GM18907 (cell line): Measurements from ENCODE around the gene C1QL3.

Experiments used
- ATAC-seq: cut with Tn5 transposase; IDR thresholded peaks from one replicate; pipeline ENCODE4 v1.9.1; 2021; ENCODE audit warnings: mild to moderate bottlenecking, moderate library complexity; ENCODE audit not compliant: unreplicated experiment

C1QL3 gene

DNA sequence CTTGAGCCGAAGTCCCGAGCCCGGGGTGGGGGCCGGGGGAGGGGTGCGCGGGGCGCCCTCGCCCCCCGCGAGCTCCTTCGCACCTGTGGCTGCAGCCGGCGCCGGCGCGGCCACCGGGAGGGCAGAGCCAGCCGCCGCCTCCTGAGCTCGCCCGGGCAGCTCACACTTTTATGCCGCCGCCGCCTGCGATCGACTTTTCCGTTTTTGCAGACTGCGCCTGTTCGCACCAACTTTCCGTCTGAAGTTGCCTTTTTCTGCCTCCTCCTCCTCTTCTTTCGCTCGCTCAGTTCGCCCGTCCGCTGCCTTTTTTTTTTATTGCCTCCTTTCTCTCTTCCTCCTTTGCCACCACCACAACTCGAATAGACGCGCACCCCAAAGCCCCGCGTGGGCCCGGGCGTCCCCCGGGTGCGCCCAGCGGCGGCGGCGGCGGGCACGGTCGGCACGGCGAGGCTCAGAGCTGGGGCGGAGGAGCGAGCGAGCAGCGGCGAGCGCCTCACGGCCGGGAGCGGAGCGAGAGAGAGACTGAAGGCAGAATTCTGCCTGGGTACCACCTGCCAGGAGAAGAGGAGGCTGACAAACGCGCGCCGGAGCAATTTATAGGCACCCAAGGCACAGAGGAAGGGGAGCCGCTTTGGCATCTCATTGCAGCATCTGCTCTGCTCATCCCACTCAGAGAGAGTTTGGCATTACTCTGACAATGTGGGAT is at the start of gene C1QL3:
Gene C1QL3 (minus strand): TSS at position 569 of the 706 bp plus-strand sequence. CDS start 814 bp downstream, outside the sequence.
- ATAC-seq = peak; percentile 45

DNA sequence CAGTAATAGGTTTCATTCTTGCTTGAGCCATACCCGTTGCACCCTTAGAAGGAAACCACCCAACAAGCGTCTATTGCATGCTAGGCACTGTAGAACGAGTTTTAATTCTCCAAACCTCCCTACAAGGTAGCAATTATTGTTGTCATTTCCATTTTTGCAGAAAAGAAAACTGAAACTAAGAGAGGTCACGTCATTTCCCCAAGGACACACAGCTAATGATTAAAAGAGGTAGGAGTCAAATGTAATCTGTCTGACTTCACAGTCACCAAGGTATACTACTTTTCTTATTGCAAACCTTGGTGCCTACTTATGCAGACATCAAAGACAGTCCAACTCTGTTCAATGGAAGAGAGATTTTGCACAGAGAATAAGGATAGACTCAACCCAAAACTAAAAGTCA is 49.1 kb upstream of the C1QL3 start:
- peak; percentile 95 for ATAC-seq

DNA sequence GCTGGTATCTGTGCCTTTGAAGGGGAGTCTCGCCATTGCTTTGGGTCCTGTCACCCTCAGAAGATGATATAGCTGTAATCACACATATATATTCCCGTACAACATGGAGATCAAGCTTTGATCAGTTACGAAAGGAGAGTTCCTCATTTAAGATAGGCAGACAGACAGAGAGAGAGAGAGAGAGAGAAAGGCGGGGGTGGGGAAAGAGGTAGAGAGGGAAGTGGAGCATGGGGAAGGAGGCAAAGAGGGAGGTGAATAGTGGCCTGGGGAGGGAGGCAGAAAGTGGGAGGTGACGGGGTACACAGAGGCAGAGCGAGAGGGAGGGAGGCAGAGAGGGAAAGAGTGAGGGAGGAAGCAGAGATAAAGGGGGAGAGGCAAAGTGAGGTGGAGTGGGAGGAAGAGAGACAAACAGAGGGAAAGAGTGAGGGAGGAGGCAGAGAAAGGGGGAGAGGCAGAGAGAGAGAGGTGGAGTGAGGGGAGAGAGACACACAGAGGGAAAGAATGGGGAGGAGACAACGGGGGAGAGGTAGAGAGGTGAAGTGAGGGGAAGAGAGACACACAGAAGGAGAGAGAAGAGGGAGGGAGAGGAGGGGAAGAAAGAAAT is 44.6 kb upstream of the C1QL3 start:
- no peak for ATAC-seq

DNA sequence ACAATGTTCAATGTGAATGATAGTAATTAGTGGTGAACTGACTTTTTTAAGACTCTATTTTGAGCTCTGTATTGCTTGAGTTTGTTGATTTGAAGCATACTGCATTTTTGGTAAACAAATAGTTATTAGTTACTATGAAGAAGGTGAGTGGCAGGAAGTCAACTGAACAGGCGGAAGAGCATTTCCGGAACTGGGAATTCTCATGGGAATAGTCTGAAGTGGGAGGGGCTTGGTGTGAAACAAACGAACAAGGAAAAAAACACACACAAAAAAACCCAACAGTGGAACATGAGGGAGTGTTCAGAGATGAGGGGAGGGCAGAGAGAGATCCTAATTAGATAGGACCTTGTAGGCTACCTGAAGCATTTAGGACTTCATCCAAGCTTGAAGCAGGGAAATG is 43.9 kb upstream of the C1QL3 start:
- no peak for ATAC-seq

DNA sequence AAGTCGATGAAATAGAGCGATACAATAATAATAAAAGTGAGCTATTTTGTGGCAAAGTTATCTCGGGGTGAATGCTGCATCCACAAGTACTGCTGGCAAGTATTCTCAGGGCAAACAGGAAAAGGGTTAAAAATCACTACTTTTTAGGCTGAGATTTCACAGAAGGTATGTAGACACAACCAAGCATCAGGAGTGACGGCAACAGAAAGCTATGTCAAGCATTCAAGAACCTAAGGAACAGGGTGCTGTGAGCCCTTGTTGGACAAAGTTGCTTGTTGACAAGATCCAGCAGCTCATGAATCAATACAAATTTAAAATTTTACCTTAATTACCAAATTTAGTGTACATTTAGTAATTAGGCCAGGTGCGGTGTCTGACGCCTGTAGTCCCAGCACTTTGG is 41.2 kb upstream of the C1QL3 start:
- no peak for ATAC-seq

DNA sequence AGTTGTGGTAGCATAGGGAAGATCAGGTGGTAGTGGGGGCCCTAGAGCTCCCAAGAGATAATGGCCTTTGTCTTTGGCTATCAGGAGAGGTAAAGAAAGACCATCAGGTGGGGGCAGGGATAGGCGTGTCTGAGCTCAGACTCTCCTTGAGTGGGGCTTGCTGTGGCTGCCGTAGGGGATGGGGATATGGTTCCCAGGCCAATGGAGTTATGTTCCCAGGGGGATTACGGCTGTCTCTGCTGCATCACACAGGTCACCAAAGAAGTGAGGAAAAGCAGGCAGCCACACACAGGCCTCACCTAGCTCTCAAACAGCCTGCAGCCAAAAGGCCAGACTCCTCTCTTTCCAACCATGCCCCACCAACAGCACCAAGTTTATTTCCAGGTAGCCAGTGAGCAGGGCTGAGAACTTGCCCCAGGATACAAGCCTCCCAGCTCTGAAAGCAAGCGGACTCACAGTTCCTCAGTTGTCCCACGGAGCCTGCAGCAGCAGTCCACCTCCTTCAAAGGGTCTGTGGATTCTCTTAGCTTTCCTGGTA is 37.6 kb upstream of the C1QL3 start:
- no peak for ATAC-seq

DNA sequence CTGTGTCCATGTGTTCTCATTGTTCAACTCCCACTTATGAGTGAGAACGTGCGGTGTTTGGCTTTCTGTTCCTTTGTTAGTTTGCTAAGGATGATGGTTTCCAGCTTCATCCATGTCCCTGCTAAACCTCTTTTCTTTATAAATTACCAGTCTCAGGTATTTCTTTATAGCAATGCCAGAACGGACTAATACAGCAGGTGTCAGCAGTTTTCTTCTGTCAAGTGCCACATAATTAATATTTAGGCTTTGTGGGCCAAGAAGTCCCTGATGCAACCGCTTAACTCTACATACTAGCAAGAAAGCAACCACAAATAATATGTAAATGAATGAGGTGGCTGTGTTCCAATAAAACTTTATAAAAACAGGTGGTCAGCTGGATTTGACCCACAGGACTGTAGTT is 26.3 kb upstream of the C1QL3 start:
- no peak for ATAC-seq

DNA sequence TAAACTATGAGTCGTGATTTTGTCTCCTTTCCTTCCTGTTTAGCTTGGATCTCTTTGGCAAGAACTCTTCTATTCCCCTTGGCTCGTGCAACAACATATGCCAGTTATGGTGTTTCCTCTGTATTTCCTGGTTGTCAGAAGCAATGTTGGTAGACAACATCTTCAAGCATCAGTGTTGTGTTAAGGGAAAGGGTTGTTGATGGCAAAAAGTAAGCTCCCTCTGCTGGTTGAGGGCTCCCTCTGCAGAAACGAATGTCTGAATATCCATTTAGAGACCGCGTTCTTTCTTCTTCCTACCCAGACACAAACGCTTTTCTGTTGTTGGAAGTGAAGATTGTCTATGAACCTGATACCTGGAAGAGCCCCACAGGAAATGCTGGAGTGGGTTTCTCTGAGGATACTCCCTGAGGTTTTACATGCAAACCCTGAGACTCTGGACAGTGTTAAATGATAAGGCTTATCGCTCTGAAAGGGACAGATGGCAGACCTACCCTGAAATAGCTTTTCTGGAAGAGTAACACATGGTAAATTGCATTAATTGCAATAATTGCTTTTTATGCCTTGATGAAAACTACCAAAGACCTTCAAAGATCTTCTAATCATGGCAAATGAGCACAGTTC is 23.5 kb upstream of the C1QL3 start:
- peak; percentile 76 for ATAC-seq

DNA sequence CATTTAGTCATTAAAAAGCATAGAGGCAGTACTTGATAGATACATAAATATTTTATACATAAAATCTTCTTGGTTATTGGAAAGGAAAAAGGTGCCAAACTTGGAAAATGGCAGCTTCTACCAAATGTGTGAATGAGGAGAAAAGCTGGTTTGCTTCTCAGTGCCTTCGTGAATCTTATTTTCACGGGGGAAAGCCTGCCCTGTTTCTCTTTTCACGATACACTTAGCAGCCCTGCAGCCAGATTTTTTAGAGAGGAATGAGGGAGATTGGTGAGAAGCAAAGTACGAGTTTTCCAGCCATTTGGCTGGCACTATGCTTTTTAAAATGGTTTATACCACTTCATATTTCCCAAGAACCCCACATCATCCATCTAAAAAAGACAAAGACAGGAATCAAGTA is 22.9 kb upstream of the C1QL3 start:
- ATAC-seq = no peak

DNA sequence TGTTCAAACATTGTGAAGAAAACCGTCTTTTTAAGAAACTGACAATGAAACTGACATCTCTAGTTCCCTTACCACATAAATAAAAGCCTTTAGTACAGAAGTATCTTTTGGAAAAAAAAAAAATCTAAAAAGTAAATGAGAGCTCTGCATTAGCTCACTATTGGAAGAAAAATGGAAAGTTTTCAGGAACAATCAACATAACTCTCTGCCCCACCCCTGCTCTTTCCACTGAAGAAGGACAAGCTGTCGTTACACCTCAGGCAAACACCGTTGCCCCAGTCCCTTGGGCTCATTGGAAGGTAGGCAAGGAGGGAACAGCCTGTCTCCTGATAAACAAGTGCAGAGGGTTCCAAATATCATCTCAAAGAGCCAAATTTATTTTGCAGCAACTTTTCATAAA is 22.4 kb upstream of the C1QL3 start:
- no peak for ATAC-seq

DNA sequence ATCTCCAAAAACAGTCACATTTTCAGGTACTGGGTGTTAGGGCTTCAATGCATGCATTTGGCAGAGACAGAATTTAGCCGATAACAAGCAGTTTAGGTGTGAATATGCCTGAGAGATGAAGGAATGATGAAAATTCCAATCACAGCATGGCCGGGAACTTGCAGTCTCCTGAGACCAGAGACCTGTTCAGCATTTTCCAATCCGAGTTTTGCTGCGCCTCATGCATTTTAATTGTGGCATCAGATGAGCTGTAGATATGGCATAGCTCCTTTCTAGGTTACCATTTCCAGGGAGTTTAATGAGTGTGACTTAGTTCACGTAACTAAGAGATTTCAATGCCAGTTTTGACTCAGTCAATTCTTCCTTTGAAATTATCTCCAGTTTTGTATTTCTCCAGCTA is 14.5 kb upstream of the C1QL3 start:
- ATAC-seq = no peak

DNA sequence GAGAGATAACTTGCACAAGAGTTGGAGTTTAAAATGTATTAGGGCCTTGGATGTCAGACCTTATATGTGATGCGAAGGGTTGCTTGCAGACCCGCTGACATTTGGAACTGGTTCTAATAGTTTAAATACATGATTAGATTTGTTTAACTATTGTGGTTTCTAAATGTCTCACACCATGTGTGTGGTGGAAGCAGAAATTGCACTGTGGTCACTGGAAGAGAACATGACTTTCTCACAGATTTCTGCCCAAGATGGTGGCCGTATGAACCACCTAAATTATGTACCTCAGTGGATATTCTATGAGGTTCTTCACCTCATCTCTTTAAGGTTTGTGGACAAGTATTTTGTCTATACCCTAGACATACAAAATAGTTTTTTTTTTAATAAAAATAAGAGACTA is 8.2 kb upstream of the C1QL3 start:
- ATAC-seq = no peak

DNA sequence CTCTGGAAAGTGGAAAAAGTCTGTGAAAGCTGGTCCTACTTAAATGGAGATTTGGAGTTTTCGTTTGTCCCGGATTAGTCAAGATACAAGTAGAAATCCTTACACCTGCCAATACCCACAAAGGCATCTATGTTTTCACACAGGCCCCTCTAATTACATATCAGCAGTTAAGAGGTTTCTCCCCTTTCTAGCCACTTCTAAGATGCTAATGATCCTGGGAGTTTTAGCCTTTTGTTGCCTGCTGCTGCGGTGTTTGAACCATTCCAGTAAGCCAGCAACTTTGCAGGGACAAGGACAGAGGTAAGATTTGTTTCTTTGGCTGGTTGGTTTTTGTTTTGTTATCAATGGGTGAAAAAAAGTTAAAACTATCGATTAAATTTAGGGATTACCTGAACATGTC is 5.8 kb upstream of the C1QL3 start:
- ATAC-seq = no peak

DNA sequence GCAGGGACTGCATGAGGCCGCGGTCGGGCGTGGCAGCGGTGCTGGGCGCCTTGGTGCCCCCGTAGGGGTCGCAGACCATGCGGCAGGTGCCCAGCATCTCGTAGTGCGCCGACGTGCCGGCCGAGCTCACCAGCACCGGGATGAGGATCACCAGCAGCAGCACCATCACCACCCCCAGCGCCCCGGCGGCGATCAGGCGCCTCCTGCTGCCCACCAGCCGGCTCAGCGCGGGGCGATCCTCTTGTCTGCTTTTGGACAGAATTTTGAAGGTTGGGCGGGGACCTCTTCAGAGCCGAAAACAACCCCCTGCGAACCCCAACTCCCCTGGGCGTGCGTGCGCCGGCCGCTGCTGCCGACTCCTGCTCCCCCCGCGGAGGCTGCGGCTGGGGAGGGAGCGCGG is 779 bp downstream of the C1QL3 start:
- peak; percentile 63 for ATAC-seq

DNA sequence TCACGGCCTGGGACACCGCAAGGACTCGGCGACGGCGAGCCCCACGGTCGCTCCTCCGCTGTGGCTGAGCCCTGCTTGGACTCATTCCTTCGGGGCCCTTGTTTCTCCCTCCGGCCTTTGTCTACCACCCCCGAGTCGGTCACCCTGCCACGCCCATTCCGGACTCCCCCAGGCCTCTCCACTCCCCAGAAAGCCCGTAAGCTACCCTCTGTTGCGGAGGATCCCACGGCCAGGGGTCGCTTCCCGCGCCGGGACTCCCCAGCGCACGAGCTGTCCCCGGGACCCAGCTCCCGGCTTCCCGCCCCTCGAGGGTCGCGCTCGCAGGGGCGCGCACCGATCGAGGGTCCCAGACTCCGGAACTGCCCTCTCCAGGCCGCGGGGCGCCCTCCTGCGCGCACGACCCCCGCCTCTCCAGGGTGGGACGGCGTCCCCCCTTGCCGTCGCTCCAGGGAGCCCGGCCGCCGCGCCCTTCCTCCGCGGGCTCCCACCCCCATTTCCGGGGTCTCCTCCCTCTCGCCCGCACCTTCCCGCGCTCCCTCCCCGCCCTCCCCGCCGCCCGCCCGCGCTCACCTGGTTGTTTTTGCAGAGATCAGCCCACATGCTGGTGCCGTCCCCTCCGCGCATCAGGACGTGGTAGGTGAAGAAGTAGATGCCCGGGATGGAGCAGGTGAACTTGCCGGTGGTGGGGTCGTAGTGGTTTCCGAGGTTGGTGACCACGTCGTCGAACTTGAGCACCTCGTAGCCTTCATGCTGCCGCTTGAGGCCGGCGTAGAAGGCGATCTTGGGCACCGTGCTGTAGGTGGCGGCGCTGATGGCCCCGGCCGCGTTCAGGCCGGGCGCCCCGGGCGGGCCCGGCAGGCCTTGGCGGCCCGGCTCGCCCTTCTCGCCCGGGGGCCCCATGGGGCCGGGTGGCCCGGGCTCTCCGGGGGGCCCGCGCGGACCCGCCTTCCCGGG is 1.5 kb downstream of the C1QL3 start:
- ATAC-seq = peak; percentile 36

DNA sequence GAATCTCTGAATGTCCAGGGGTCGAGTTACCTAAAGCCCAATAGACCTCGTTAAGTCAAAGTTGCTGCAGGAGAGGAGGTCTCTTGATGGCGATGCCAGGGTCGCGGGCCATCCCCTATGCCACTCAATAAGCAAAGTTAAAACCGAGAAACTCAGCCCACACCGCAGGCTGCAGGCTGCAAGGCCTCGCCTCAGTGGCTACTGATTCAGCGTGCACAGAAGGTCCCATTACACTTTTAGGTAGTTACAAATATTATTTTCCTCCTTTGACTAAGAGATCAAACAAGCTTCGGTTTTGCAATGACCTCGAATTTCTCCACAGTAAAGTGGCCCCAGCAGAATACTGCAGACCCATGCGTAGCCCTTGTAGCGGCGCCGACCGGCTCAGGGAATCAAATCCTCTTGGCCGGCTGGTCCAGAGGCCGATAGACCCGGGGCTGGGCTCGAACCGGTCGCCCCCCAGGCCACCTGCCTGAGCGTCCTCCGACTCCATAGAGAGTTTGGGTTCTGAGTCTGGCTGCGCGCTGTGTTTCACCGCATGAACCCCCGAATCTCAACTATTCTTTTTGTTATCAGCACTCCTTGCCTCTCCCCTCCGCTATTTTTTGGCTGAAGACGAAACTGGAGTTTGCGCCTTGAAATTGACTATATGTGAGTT is 2.3 kb downstream of the C1QL3 start:
- no peak for ATAC-seq

DNA sequence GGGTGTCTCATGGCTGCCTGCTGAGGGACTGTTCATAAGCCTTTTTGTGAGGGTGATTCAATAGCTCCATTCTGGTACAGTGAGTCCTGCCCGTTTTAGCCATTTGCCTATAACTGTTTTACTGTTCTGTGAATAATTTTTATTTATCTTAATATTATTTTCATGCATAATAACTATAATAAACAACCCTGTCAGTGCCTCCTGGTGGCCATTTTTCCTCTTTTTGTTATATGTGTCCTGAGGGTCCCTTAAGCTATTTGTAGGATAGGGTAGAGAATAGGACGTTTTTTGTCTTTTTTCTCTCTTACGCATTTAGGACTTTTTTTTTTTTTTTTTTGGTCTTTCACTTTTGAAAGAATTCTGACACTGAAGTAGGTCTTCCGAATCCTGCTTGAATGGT is 2.9 kb downstream of the C1QL3 start:
- no peak for ATAC-seq

DNA sequence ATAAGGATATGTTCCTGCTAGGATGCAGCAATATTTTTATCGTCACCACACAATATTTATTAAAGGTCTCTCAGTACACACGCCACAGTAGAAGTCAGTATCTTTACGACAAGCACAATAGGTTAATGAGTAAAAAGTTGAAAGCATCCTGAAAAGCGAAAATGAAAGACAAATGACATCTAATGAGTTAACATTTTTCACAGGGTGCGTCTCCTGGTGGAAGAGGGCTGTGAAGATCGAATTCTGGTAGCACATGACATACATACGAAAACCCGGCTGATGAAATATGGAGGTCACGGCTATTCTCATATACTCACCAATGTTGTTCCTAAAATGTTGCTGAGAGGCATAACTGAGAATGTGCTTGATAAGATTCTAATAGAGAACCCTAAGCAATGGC is 10.8 kb downstream of the C1QL3 start:
- ATAC-seq = no peak

DNA sequence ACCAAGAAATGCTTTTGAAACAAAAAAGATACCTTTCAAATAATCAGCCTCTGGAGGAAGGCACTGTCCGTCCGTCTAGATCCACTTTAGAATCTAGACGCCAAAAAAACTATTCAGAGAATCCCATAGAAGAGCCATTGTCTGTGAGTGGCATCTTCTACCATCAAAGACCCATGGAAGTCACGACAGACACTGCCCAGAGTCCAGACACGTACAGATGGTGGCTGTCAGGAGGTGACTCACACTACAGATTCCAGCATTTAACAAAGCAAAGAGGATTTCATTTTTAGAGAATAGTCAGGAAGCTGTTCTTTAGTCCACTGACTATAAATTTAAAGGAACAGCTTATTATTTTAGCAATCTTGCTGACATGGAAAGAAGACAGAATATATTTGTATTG is 11.7 kb downstream of the C1QL3 start:
- no peak for ATAC-seq

DNA sequence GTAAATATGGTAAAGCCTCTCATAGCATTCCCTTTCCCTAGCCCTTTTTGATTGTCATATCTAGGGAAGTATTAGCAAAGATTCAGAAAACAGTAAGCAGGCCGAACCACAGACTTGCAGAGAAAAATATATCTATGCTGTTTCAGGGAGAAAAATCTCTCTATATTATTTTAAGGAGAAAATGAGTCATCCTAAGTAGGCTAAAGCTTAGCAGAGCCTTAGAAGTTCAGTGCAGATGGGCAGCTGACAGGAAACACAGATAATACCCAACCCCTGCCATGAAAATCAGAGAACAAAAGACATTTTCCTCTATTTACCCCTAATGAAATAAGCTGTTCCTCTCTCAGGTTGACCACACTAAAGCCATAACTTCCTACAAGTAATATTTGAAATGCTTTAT is 16.5 kb downstream of the C1QL3 start:
- no peak for ATAC-seq

DNA sequence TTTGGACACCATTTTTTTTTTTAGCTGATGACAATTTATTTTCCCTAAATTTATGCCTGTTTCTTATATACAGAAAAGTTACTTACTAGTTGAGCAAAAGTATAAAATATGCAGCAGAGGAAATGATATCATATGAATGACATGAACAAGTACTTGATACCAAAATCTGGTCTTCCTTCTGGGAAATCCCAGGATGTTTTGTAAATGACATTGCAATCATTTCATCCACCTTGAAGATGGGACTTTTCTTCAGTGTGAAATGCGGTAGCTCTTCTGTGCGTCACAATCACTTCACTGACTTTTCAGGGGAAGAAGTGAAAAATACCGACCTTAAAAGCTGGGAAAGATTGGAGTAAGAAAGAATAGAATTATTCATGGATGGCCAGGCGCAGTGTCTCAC is 23.8 kb downstream of the C1QL3 start:
- ATAC-seq = no peak
